ENCODE measurements around the gene GAS7. TPM values are rescaled to one million over a fixed set of nuclear protein-coding genes. Genes with fewer than 3 reads are reported as not detected.

The GAS7 gene
- total RNA-seq, 1 donor from 2014 or later = 0.26 TPM

DNA sequence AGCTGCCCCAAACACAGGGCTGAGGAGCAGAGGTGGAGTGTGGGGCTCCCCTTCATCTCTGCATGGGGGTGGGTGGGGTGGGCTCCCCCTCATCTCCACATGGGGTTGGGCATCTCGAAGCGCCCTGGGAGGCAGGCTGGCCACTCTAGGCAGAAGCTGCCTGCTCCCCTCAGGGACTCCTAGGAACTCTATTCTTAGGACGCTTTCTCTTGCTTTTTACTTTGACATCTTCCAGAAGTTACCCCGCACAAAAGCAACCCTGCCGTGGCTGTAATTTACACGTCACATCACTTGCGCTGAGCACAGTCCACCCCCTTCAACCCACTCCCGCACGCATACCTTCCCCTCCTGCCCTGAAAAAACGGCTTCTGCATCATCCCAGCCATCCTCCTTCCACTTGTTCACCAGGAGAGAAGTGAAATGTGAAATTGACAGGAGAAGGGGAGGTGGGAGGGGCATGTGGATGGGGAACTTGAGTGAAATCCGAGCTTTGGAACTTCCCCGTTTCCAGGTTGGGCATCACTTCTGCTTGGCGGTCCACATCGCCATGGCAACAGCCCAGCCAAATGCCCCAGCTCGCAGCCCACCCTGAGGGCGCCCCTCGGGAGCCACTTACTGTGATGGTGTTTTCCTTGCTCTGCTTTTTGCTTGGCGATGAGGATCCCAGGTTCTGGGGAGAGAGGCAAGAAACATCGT, 239.7 kb downstream of the GAS7 start:
- DNase-seq = no peak
- Mint-ChIP-seq H3K27ac (no peak overlapping the region), H3K27me3 (no peaks in the 10 kb centered on the region), H3K4me1 (no peaks in the 10 kb centered on the region), H3K4me3 (no peak overlapping the region), H3K36me3 (ENCODE audit: low read depth) (no peaks in the 10 kb centered on the region), H3K9me3 (no peaks in the 10 kb centered on the region)
- intact Hi-C loops (cut with micrococcal nuclease) = no loop called here

DNA sequence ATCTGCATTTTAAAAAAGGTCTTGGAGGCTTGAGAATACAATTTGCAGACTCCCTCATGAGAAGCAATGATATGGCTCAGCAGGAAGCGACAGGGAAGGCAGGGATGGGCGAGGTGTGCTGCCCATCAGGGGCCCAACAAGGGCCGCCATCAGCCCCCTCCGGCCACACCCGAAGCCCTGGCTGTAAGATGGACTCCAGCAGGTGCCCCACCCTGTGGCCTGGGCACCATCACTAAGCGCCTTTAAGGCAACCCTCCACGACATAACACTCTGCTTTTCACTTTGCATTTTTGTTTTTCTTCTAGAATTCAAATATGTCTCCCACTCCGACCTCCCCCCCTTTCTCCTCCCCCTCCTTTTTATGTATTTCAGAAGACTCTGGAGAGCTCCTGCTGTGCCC, 241.2 kb downstream of the GAS7 start:
- no peaks in the 10 kb centered on the region for H3K27me3 Mint-ChIP-seq
- intact Hi-C loops (cut with micrococcal nuclease) = no loop called here
- no peak for DNase-seq

DNA sequence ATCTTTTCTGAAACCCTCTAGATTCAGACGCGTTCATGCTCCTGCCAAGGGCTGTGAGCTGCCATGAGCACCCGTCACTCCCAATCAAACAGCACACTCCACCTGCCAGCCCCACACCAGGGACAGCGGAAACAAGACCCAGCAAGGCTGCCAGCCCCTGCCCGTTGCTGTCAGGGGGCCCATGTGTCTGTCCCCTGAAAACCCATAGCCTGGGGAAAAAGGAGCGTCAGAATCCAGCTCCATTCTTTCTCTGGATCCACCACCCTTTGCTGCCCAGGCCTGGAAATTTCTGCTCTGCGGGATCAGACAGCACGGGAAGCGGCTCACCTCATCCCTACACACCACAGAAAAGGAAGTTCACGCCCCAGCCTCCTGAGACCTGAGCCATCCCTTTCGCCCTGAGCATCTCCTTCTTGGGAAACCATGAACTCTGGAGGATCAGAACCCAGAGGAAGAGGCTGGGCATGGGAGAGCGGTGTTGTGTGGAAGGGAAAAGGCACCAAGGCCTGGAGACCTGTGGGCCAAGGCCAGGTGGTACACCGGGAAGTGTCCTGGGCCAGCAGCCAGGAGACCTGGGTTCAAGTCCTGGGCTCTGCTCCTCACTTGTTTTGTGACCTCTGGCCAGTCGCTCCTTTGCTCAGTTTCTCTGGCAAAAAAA, 241.8 kb downstream of the GAS7 start:
- DNase-seq = no peak
- H3K27me3 Mint-ChIP-seq = no peaks in the 10 kb centered on the region
- H3K4me1 Mint-ChIP-seq = no peaks in the 10 kb centered on the region
- intact Hi-C loops (cut with micrococcal nuclease) = no loop called here
- H3K4me3 Mint-ChIP-seq = no peak overlapping the region
- no peak overlapping the region for H3K27ac Mint-ChIP-seq
- no peaks in the 10 kb centered on the region for H3K36me3 Mint-ChIP-seq (ENCODE audit: low read depth)
- H3K9me3 Mint-ChIP-seq = no peaks in the 10 kb centered on the region

More for the DNA sequence above, 241.2 kb downstream of the GAS7 start:
- H3K4me3 Mint-ChIP-seq = no peak overlapping the region
- no peak overlapping the region for H3K27ac Mint-ChIP-seq
- H3K36me3 Mint-ChIP-seq (ENCODE audit: low read depth) = no peaks in the 10 kb centered on the region
- no peaks in the 10 kb centered on the region for H3K4me1 Mint-ChIP-seq
- H3K9me3 Mint-ChIP-seq = no peaks in the 10 kb centered on the region

DNA sequence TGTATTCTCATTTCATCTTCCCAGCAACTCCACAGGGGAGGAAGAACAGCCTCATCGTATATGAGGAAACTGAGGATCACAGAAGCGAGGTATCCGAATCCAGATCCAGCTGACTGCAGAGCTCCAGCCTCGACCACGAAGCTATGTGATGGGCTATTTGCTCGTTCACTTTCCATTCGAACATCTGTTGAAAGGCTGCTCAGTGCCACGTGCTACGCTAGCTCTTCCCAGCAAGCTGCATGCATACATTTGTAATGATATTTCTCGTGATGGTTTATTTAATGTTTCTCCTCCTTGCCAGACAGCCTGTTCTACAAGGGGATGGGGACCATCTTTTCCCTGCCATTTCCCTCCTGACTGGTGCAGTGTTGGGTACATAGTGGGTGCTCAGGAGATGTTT, 244.9 kb downstream of the GAS7 start:
- Mint-ChIP-seq H3K4me1 (no peaks in the 10 kb centered on the region), H3K4me3 (no peak overlapping the region), H3K27me3 (no peaks in the 10 kb centered on the region), H3K27ac (no peak overlapping the region), H3K36me3 (ENCODE audit: low read depth) (no peaks in the 10 kb centered on the region), H3K9me3 (no peaks in the 10 kb centered on the region)
- intact Hi-C loops (cut with micrococcal nuclease) = no loop called here
- DNase-seq = no peak

DNA sequence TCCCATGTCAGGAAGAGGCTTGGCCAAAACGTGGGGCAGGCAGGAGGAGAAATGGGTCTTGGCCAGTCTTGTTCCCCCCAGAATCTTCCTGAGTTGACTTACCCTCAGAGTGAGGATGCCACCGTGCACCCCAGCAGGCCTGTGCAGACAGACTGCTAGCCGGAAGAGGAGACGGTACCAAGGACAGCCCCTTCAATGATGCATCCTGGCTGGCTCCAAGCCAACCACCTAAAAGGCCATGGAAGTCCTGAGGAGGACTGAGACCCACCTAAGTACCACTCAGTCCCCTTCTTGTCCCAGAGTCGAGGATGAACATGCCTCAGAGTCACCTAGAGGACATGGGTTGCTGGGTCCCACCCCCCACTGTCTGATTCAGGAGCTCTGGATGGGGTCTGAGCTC, 246.6 kb downstream of the GAS7 start:
- H3K4me3 Mint-ChIP-seq = no peak overlapping the region
- H3K4me1 Mint-ChIP-seq = no peaks in the 10 kb centered on the region
- intact Hi-C loops (cut with micrococcal nuclease) = no loop called here
- no peaks in the 10 kb centered on the region for H3K27me3 Mint-ChIP-seq
- no peak for DNase-seq
- H3K9me3 Mint-ChIP-seq = no peaks in the 10 kb centered on the region
- no peak overlapping the region for H3K27ac Mint-ChIP-seq
- no peaks in the 10 kb centered on the region for H3K36me3 Mint-ChIP-seq (ENCODE audit: low read depth)

DNA sequence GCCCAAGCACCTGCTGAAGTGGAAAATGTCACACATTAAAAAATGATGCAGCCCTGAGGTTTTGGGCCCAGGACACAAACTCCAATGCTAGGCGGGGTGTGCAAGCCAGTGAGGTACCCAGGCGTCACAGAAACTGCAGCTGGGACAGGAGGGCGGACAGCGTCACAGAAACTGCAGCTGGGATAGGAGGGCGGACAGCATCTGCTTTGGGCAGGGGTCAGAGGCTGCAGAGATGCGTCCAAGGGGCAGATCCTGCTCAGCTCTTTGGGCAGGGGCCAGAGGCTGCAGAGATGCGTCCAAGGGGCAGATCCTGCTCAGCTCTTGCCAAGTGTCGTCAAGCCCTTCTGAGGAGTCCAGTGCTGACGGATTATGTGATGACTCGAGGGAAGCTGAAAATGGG, 249.5 kb downstream of the GAS7 start:
- intact Hi-C loops (cut with micrococcal nuclease) = no loop called here
- DNase-seq = no peak
- H3K4me1 Mint-ChIP-seq = no peaks in the 10 kb centered on the region
- H3K9me3 Mint-ChIP-seq = no peaks in the 10 kb centered on the region
- H3K27ac Mint-ChIP-seq = no peak overlapping the region
- H3K27me3 Mint-ChIP-seq = no peaks in the 10 kb centered on the region
- no peak overlapping the region for H3K4me3 Mint-ChIP-seq
- no peaks in the 10 kb centered on the region for H3K36me3 Mint-ChIP-seq (ENCODE audit: low read depth)

- Mint-ChIP-seq H3K9me3 (no peaks in the 10 kb centered on the region), H3K4me3 (no peak overlapping the region)
- intact Hi-C loops (cut with micrococcal nuclease) = no loop called here
These were observed 253.7 kb downstream of the GAS7 start for GRCh38 chr17:9944704-9945103.

DNA sequence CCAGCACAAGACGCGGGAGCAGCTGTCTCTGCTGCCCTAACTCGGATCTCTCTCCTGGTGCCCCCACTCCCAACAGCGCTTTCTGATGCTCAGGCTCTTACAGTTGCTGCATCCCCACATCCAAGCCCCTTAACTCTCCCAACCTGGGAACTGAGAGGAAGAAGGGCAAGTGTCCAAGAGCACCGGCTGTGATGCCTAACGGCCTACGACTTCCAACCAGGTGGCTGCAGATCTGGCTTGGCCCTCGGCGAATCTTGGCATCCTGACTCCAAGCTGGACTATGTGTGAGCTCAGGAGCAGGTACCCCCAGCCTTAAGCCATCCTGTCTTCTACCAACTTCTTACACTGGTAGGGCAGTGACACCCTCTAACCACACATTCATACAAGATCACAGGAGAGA, 255.1 kb downstream of the GAS7 start:
- intact Hi-C loops (cut with micrococcal nuclease) = no loop called here
- no peaks in the 10 kb centered on the region for H3K36me3 Mint-ChIP-seq (ENCODE audit: low read depth)
- no peak overlapping the region for H3K4me3 Mint-ChIP-seq
- no peak overlapping the region for H3K27ac Mint-ChIP-seq
- no peaks in the 10 kb centered on the region for H3K27me3 Mint-ChIP-seq
- no peaks in the 10 kb centered on the region for H3K4me1 Mint-ChIP-seq
- no peak for DNase-seq
- no peaks in the 10 kb centered on the region for H3K9me3 Mint-ChIP-seq

More at GRCh38 chr17:9944704-9945103, 253.7 kb downstream of the GAS7 start:
- no peaks in the 10 kb centered on the region for H3K4me1 Mint-ChIP-seq
- no peaks in the 10 kb centered on the region for H3K36me3 Mint-ChIP-seq (ENCODE audit: low read depth)
- no peak for DNase-seq
- no peaks in the 10 kb centered on the region for H3K27me3 Mint-ChIP-seq
- H3K27ac Mint-ChIP-seq = no peak overlapping the region

GRCh38 chr17:9942885-9943284, 255.5 kb downstream of the GAS7 start:
- Mint-ChIP-seq H3K27me3 (no peaks in the 10 kb centered on the region), H3K4me1 (no peaks in the 10 kb centered on the region), H3K36me3 (ENCODE audit: low read depth) (no peaks in the 10 kb centered on the region), H3K9me3 (no peaks in the 10 kb centered on the region), H3K4me3 (no peak overlapping the region), H3K27ac (no peak overlapping the region)
- intact Hi-C loops (cut with micrococcal nuclease) = no loop called here
- DNase-seq = no peak

- no peaks in the 10 kb centered on the region for H3K4me1 Mint-ChIP-seq
- H3K36me3 Mint-ChIP-seq (ENCODE audit: low read depth) = no peaks in the 10 kb centered on the region
- no peaks in the 10 kb centered on the region for H3K9me3 Mint-ChIP-seq
- H3K4me3 Mint-ChIP-seq = no peak overlapping the region
- no peak for DNase-seq
- intact Hi-C loops (cut with micrococcal nuclease) = no loop called here
- no peaks in the 10 kb centered on the region for H3K27me3 Mint-ChIP-seq
- H3K27ac Mint-ChIP-seq = no peak overlapping the region
These were observed 257.1 kb downstream of the GAS7 start for GRCh38 chr17:9941305-9941704.

DNA sequence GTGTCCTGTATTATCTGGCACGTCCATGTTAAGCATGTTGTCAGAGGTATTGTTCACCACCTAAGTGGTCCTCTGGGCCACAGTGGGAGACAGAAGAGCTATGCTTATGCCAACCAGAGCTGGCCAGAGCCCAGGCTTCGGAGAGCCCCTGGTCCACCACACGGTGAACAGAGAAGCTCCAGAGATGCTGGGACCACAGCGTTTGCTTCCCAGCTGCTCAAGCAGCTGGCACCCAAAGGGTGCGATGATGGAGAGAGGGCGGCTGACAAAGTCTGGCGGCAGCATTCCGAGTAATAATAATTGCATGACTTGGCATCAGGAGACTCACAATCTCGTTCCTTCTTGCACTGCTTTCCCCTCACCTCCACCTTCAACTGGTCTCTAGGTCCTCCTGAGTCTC, 257.6 kb downstream of the GAS7 start:
- DNase-seq = no peak
- intact Hi-C loops (cut with micrococcal nuclease) = no loop called here
- H3K36me3 Mint-ChIP-seq (ENCODE audit: low read depth) = no peaks in the 10 kb centered on the region
- no peaks in the 10 kb centered on the region for H3K4me1 Mint-ChIP-seq
- no peak overlapping the region for H3K4me3 Mint-ChIP-seq
- no peak overlapping the region for H3K27ac Mint-ChIP-seq
- H3K27me3 Mint-ChIP-seq = no peaks in the 10 kb centered on the region
- H3K9me3 Mint-ChIP-seq = no peaks in the 10 kb centered on the region

- no peak overlapping the region for H3K27ac Mint-ChIP-seq
These were observed 259.6 kb downstream of the GAS7 start for GRCh38 chr17:9938764-9939163.

GRCh38 chr17:9937901-9938300, 260.5 kb downstream of the GAS7 start:
- intact Hi-C loops (cut with micrococcal nuclease) = no loop called here
- no peak overlapping the region for H3K27ac Mint-ChIP-seq

More at GRCh38 chr17:9938764-9939163, 259.6 kb downstream of the GAS7 start:
- Mint-ChIP-seq H3K4me3 (no peak overlapping the region), H3K36me3 (ENCODE audit: low read depth) (no peaks in the 10 kb centered on the region), H3K9me3 (no peaks in the 10 kb centered on the region), H3K4me1 (no peaks in the 10 kb centered on the region), H3K27me3 (no peaks in the 10 kb centered on the region)
- no peak for DNase-seq
- intact Hi-C loops (cut with micrococcal nuclease) = no loop called here

GRCh38 chr17:9937241-9937761, 261.1 kb downstream of the GAS7 start:
- Mint-ChIP-seq H3K9me3 (no peaks in the 10 kb centered on the region), H3K36me3 (ENCODE audit: low read depth) (no peaks in the 10 kb centered on the region), H3K4me1 (no peaks in the 10 kb centered on the region), H3K27ac (no peak overlapping the region), H3K27me3 (no peaks in the 10 kb centered on the region), H3K4me3 (no peak overlapping the region)
- intact Hi-C loops (cut with micrococcal nuclease) = no loop called here
- DNase-seq = no peak

More at GRCh38 chr17:9937901-9938300, 260.5 kb downstream of the GAS7 start:
- Mint-ChIP-seq H3K36me3 (ENCODE audit: low read depth) (no peaks in the 10 kb centered on the region), H3K4me1 (no peaks in the 10 kb centered on the region), H3K9me3 (no peaks in the 10 kb centered on the region), H3K27me3 (no peaks in the 10 kb centered on the region), H3K4me3 (no peak overlapping the region)
- no peak for DNase-seq
